ENCODE measurements around the gene PRICKLE2.

Gene PRICKLE2

GRCh38 chr3:64163755-64164148 lies 61.5 kb downstream of the PRICKLE2 start (continued):
- 0 out of 2 replicates have a peak, but pooled peaks have one; percentile 30 for TF ChIP-seq ZNF692 (tag by site-specific recombination; IDR thresholded peaks at IDR 0.05)
- TF ChIP-seq TSHZ1 (tag by site-specific recombination; IDR thresholded peaks at IDR 0.05; ENCODE audit: borderline replicate concordance): 0 out of 2 replicates have a peak, but pooled peaks have one; percentile 14
- no peak for TF ChIP-seq ZNF26 (tag by site-specific recombination; IDR thresholded peaks at IDR 0.05)
- no peak for TF ChIP-seq ZNF174 (tag by site-specific recombination; IDR thresholded peaks at IDR 0.05)
- 0 out of 2 replicates have a peak, but pooled peaks have one; percentile 22 for TF ChIP-seq ZNF335 (tag by site-specific recombination; conservative IDR thresholded peaks at IDR 0.05)
- TF ChIP-seq ZNF518A (tag by site-specific recombination; conservative IDR thresholded peaks at IDR 0.05; ENCODE audit: low read depth): peak; percentile 63
- no peak for TF ChIP-seq ZBTB44 (tag by site-specific recombination; IDR thresholded peaks at IDR 0.05)
- TF ChIP-seq ZNF639 (tag by site-specific recombination; IDR thresholded peaks at IDR 0.05): peak; percentile 79
- TF ChIP-seq ZBTB21 (tag by site-specific recombination; IDR thresholded peaks at IDR 0.05): peak; percentile 94
- no peak for TF ChIP-seq ZNF449 (tag by site-specific recombination; IDR thresholded peaks at IDR 0.05)
- TF ChIP-seq SP7 (tag by site-specific recombination; IDR thresholded peaks at IDR 0.05): peak; percentile 86
- TF ChIP-seq PBX3 (CRISPR knock-in tag; IDR thresholded peaks at IDR 0.05): no peak
- TF ChIP-seq ZNF621 (tag by site-specific recombination; IDR thresholded peaks at IDR 0.05): no peak
- TF ChIP-seq ELK4 (IDR thresholded peaks at IDR 0.05; ENCODE audit: borderline replicate concordance, low read depth, low read length): no peak
- TF ChIP-seq ZNF558 (tag by site-specific recombination; IDR thresholded peaks at IDR 0.05): peak; percentile 49
- no peak for TF ChIP-seq ZNF19 (tag by site-specific recombination; IDR thresholded peaks at IDR 0.05; ENCODE audit: low read depth)
- no peak for TF ChIP-seq REPIN1 (tag by site-specific recombination; IDR thresholded peaks at IDR 0.05; ENCODE audit: low read depth)
- peak; percentile 74 for TF ChIP-seq ZNF366 (tag by site-specific recombination; conservative IDR thresholded peaks at IDR 0.05)

Measured in HEK293 (cell line).